H9 (cell line): ENCODE measurements around the gene FAM89B. TPM values are rescaled to one million over a fixed set of nuclear protein-coding genes. Genes with fewer than 3 reads are reported as not detected.

Experiments
- DNase-seq: peaks from one replicate; pipeline ENCODE4 v3.0.0-alpha.2; 2017
- H2AFZ ChIP-seq: one replicate; pipeline ENCODE4 v1.6.1; 2013; ENCODE audit warnings: mild to moderate bottlenecking, low read length, control low read depth, moderate library complexity
- H2AK5ac ChIP-seq: 2 replicates; pipeline ENCODE4 v1.6.1; 2013; ENCODE audit warnings: low read length, control low read depth, mixed read lengths; ENCODE audit not compliant: insufficient read length
- H2BK120ac ChIP-seq: one replicate; pipeline ENCODE4 v1.6.1; 2013; ENCODE audit warnings: low read depth, mild to moderate bottlenecking, low read length, control low read depth, inconsistent platforms; ENCODE audit not compliant: poor library complexity, severe bottlenecking
- H2BK12ac ChIP-seq: 2 replicates; pipeline ENCODE4 v1.6.1; 2013; ENCODE audit warnings: low read length, control low read depth, mixed read lengths, low read depth; ENCODE audit not compliant: insufficient read length
- H2BK15ac ChIP-seq: 2 replicates; pipeline ENCODE4 v1.6.1; 2013; ENCODE audit warnings: low read depth, low read length, control low read depth
- H2BK20ac ChIP-seq: one replicate; pipeline ENCODE4 v1.6.1; 2013; ENCODE audit warnings: low read depth, mild to moderate bottlenecking, low read length, control low read depth, inconsistent platforms; ENCODE audit not compliant: poor library complexity, severe bottlenecking
- H2BK5ac ChIP-seq: 2 replicates; pipeline ENCODE4 v1.6.1; 2013; ENCODE audit warnings: low read length, control low read depth, mixed read lengths; ENCODE audit not compliant: insufficient read length
- H3K14ac ChIP-seq: 2 replicates; pipeline ENCODE4 v1.6.1; 2013; ENCODE audit warnings: low read length, control low read depth; ENCODE audit not compliant: insufficient read depth
- H3K18ac ChIP-seq: 2 replicates; pipeline ENCODE4 v1.6.1; 2013; ENCODE audit warnings: low read depth, mild to moderate bottlenecking, mixed read lengths, low read length, control low read depth; ENCODE audit not compliant: insufficient read length
- H3K23ac ChIP-seq: 2 replicates; pipeline ENCODE4 v1.6.1; 2013; ENCODE audit warnings: low read length, control low read depth, mixed read lengths, low read depth; ENCODE audit not compliant: insufficient read length
- H3K23me2 ChIP-seq: 2 replicates; pipeline ENCODE4 v1.6.1; 2013; ENCODE audit warnings: low read depth, mild to moderate bottlenecking, mixed read lengths, low read length, control low read depth; ENCODE audit not compliant: insufficient read length, poor library complexity, severe bottlenecking
- H3K27ac ChIP-seq: 2 replicates; pipeline ENCODE4 v1.5.1; 2013; ENCODE audit warnings: low read length, control low read depth, mixed read lengths, low read depth; ENCODE audit not compliant: insufficient read length
- H3K27me3 ChIP-seq: 2 replicates; pipeline ENCODE4 v1.6.1; 2013; ENCODE audit warnings: low read length, control low read depth, inconsistent platforms; ENCODE audit not compliant: insufficient read depth
- H3K4ac ChIP-seq: 2 replicates; pipeline ENCODE4 v1.6.1; 2013; ENCODE audit warnings: low read depth, mild to moderate bottlenecking, control low read depth, inconsistent platforms, low read length, moderate library complexity
- H3K4me1 ChIP-seq: 2 replicates; pipeline ENCODE4 v1.6.1; 2013; ENCODE audit warnings: low read length, control low read depth, inconsistent platforms; ENCODE audit not compliant: insufficient read depth
- H3K4me2 ChIP-seq: 2 replicates; pipeline ENCODE4 v1.6.1; 2013; ENCODE audit warnings: low read length, control low read depth, mixed read lengths; ENCODE audit not compliant: insufficient read length, insufficient read depth
- H3K56ac ChIP-seq: 2 replicates; pipeline ENCODE4 v1.6.1; 2013; ENCODE audit warnings: low read depth, mild to moderate bottlenecking, mixed read lengths, low read length, control low read depth; ENCODE audit not compliant: insufficient read length
- H3K79me1 ChIP-seq: 2 replicates; pipeline ENCODE4 v1.6.1; 2013; ENCODE audit warnings: low read depth, mild to moderate bottlenecking, moderate library complexity, low read length, control low read depth, inconsistent platforms; ENCODE audit not compliant: insufficient read depth, poor library complexity, severe bottlenecking
- H3K79me2 ChIP-seq: 2 replicates; pipeline ENCODE4 v1.6.1; 2013; ENCODE audit warnings: low read length, control low read depth, inconsistent platforms; ENCODE audit not compliant: insufficient read depth
- H3K9ac ChIP-seq: 2 replicates; pipeline ENCODE4 v1.6.1; 2013; ENCODE audit warnings: low read length, control low read depth, mixed read lengths; ENCODE audit not compliant: insufficient read length; ENCODE audit errors: extremely low read depth
- H3K9me3 ChIP-seq: one replicate; pipeline ENCODE4 v1.6.1; 2013; ENCODE audit warnings: low read depth, low read length, inconsistent platforms; ENCODE audit not compliant: control insufficient read depth
- H3T11ph ChIP-seq: one replicate; pipeline ENCODE4 v1.6.1; 2013; ENCODE audit warnings: mild to moderate bottlenecking, low read length, control low read depth, inconsistent platforms
- H4K20me1 ChIP-seq: one replicate; pipeline ENCODE4 v1.6.1; 2013; ENCODE audit not compliant: control insufficient read depth, insufficient read length, insufficient read depth
- H4K5ac ChIP-seq: 2 replicates; pipeline ENCODE4 v1.6.1; 2013; ENCODE audit warnings: low read depth, mild to moderate bottlenecking, mixed read lengths, low read length, control low read depth; ENCODE audit not compliant: insufficient read length
- H4K8ac ChIP-seq: replicated peaks from 2 replicates; pipeline ENCODE4 v1.6.1; 2013; ENCODE audit warnings: low read length, control low read depth, mixed read lengths, low read depth; ENCODE audit not compliant: insufficient read length
- H4K91ac ChIP-seq: 2 replicates; pipeline ENCODE4 v1.6.1; 2013; ENCODE audit warnings: low read depth, mild to moderate bottlenecking, moderate library complexity, mixed read lengths, low read length, control low read depth; ENCODE audit not compliant: insufficient read length
- H3K27ac Mint-ChIP-seq, 3 experiments: 2 replicates in 2 of 3; 3 replicates in 1 of 3; pipeline ENCODE4 v1.8.0; 2020 to 2021; ENCODE audit warnings: mixed read lengths in 3 of 3, mild to moderate bottlenecking in 1 of 3, moderate library complexity in 1 of 3
- H3K27me3 Mint-ChIP-seq: 2 replicates; pipeline ENCODE4 v1.8.0; 2021; ENCODE audit warnings: low read depth, mild to moderate bottlenecking, moderate library complexity, mixed read lengths
- H3K36me3 Mint-ChIP-seq, 3 experiments: 2 replicates in 2 of 3; 3 replicates in 1 of 3; pipeline ENCODE4 v1.8.0; 2020 to 2021; ENCODE audit warnings: low read depth in 3 of 3, mixed read lengths in 3 of 3; ENCODE audit not compliant: insufficient read depth in 1 of 3
- H3K4me1 Mint-ChIP-seq, 2 experiments: 2 replicates each; pipeline ENCODE4 v1.8.0; 2020; ENCODE audit warnings: mixed read lengths in 2 of 2
- H3K4me3 Mint-ChIP-seq, 2 experiments: 2 replicates in 1 of 2; 3 replicates in 1 of 2; pipeline ENCODE4 v1.8.0; 2020 to 2021; ENCODE audit warnings: mild to moderate bottlenecking in 2 of 2, mixed read lengths in 2 of 2, moderate library complexity in 1 of 2
- H3K9me3 Mint-ChIP-seq, 2 experiments: 2 replicates in 1 of 2; 3 replicates in 1 of 2; pipeline ENCODE4 v1.8.0; 2020; ENCODE audit warnings: mild to moderate bottlenecking in 2 of 2, mixed read lengths in 2 of 2, moderate library complexity in 1 of 2
- WGBS: extraction: QIAGEN DNeasy Blood & Tissue Kit; methylation state at CpG from one replicate; pipeline ENCODE4 v1.1.7; 2013; ENCODE audit warnings: missing lambda C conversion rate, low lambda C conversion rate, mixed read lengths; ENCODE audit not compliant: insufficient read length; ENCODE audit errors: extremely low coverage; 5-methylcytosine and 5-hydroxymethylcytosine counted together
- total RNA-seq: library from RNA; stranded (reverse); gene quantifications from 2 replicates; pipeline ENCODE4 v1.2.1, GENCODE V29; 2021
- TF ChIP-seq, protein P1 (sequence below): fragments of 200-600 bp; sonication (generic); conservative IDR thresholded peaks from 3 replicates; pipeline ENCODE4 v1.8.0; 2021; ENCODE audit warnings: antibody characterized with exemption, mild to moderate bottlenecking

The FAM89B gene
- total RNA-seq, 1 experiment from 2014 or later: 21.7 TPM

DNA sequence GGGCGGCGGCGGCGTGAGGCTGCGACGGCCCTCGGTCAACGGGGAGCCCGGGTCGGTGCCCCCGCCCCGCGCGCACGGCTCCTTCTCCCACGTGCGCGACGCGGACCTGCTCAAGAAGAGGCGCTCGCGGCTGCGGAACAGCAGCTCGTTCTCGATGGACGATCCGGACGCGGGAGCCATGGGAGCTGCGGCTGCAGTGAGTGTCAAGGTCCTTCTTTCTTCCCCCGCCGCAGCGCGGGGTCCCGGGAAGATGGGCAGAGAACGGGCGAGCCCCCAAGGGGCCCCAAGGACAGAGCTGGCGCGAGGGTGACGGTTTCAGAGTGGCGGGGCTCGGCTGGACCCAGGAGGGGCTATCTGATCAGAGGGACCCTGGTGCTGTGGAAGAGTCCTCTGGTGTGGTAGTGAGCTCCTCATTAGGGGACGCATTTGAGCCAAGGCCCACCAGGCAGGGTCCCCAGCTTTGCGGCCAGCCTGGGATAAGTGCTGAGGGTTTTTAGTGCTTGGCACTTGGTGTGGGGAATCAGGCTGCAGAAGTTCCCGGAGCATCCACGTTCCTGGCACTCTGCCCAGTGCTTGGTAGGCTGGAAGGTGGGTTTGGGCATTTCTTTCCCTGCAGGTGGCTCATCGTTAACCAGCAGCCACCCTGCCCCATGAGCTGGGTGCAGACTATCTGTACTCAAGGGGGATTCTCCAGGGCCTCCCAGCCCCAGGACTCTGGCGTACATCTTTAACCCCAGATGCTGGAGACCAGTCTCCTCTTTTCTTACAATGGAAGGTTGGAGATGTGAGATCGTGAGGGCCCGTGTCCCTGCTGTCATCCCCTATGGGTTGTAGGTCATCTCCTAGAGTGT is 13.3 kb downstream of the FAM89B start:
- H3K27me3 Mint-ChIP-seq: peaks cover 13% of the 10 kb centered on the region
- Histone ChIP-seq H3K79me2 (no peaks in the 10 kb centered on the region), H3K9me3 (no peaks in the 10 kb centered on the region), H3K79me1 (no peaks in the 10 kb centered on the region), H4K20me1 (no peaks in the 10 kb centered on the region), H3K4me2 (no peak overlapping the region), H4K91ac (no peak overlapping the region), H3T11ph (no peak overlapping the region), H3K56ac (no peak overlapping the region), H3K23me2 (no peaks in the 10 kb centered on the region), H2BK12ac (no peak overlapping the region), H3K18ac (no peak overlapping the region), H2BK15ac (no peak overlapping the region), H3K14ac (no peak overlapping the region), H3K27ac (no peak overlapping the region), H3K9ac (no peak overlapping the region), H4K8ac (no peak overlapping the region), H2BK120ac (no peak overlapping the region), H2AK5ac (no peak overlapping the region), H2AFZ (no peak overlapping the region), H3K4ac (no peak overlapping the region), H4K5ac (no peak overlapping the region), H3K23ac (no peak overlapping the region), H3K4me1 (no peaks in the 10 kb centered on the region), H3K27me3 (no peaks in the 10 kb centered on the region; the same call in 1 of the 2 replicates), H2BK20ac (no peak overlapping the region), H2BK5ac (no peak overlapping the region)
- DNase-seq: no peak
- no peak overlapping the region for H3K4me3 Mint-ChIP-seq
- H3K9me3 Mint-ChIP-seq: no peaks in the 10 kb centered on the region
- H3K27ac Mint-ChIP-seq: peak overlapping the region in 1 of 3 experiments; percentile 57; a peak in 1 of 7 replicates
- H3K4me1 Mint-ChIP-seq: peaks cover 0 to 28% of the 10 kb centered on the region in 2 experiments; a peak in 2 of 4 replicates
- WGBS: no CpG with 5 or more reads among the region's 51 CpGs
- TF ChIP-seq, protein P1, sequence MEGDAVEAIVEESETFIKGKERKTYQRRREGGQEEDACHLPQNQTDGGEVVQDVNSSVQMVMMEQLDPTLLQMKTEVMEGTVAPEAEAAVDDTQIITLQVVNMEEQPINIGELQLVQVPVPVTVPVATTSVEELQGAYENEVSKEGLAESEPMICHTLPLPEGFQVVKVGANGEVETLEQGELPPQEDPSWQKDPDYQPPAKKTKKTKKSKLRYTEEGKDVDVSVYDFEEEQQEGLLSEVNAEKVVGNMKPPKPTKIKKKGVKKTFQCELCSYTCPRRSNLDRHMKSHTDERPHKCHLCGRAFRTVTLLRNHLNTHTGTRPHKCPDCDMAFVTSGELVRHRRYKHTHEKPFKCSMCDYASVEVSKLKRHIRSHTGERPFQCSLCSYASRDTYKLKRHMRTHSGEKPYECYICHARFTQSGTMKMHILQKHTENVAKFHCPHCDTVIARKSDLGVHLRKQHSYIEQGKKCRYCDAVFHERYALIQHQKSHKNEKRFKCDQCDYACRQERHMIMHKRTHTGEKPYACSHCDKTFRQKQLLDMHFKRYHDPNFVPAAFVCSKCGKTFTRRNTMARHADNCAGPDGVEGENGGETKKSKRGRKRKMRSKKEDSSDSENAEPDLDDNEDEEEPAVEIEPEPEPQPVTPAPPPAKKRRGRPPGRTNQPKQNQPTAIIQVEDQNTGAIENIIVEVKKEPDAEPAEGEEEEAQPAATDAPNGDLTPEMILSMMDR: no peak
- peaks cover 0 to 3% (median 3%) of the 10 kb centered on the region in 3 experiments; a peak in 3 of 7 replicates for H3K36me3 Mint-ChIP-seq
